Neural progenitor cell (in vitro differentiated cells): ENCODE measurements around the gene ASXL2. TPM values are rescaled to one million over a fixed set of nuclear protein-coding genes. Genes with fewer than 3 reads are reported as not detected.

Source experiments
- DNase-seq: peaks from one replicate; pipeline ENCODE4 v3.0.0-alpha.2; 2016; ENCODE audit warnings: low spot score
- H2AFZ ChIP-seq: fragments of 200-600 bp; sonication (generic); replicated peaks from 2 replicates; pipeline ENCODE4 v1.6.1; 2016; ENCODE audit warnings: antibody characterized with exemption
- H3F3A ChIP-seq: fragments of 200-600 bp; sonication (generic); 2 replicates; pipeline ENCODE4 v1.6.1; 2016; ENCODE audit warnings: antibody characterized with exemption, low read depth
- H3K27ac ChIP-seq: fragments of 200-600 bp; sonication (generic); 2 replicates; pipeline ENCODE4 v1.5.1; 2016; ENCODE audit warnings: mild to moderate bottlenecking
- H3K27me3 ChIP-seq: fragments of 200-600 bp; sonication (generic); 2 replicates; pipeline ENCODE4 v1.6.1; 2016; ENCODE audit warnings: mild to moderate bottlenecking, moderate library complexity
- H3K36me3 ChIP-seq: fragments of 200-600 bp; sonication (generic); 2 replicates; pipeline ENCODE4 v1.5.1; 2016
- H3K4me1 ChIP-seq: fragments of 200-600 bp; sonication (generic); 2 replicates; pipeline ENCODE4 v1.6.1; 2016; ENCODE audit warnings: mixed run types
- H3K4me2 ChIP-seq: fragments of 200-600 bp; sonication (generic); 2 replicates; pipeline ENCODE4 v1.6.1; 2016
- H3K4me3 ChIP-seq: fragments of 200-600 bp; sonication (generic); 2 replicates; pipeline ENCODE4 v1.5.1; 2016
- H3K79me2 ChIP-seq: fragments of 200-600 bp; sonication (generic); 2 replicates; pipeline ENCODE4 v1.6.1; 2016; ENCODE audit warnings: low read depth
- H3K9ac ChIP-seq: fragments of 200-600 bp; sonication (generic); 2 replicates; pipeline ENCODE4 v1.6.1; 2016
- H3K9me3 ChIP-seq: fragments of 200-600 bp; sonication (generic); 2 replicates; pipeline ENCODE4 v1.5.1; 2016; ENCODE audit warnings: low read depth
- H4K20me1 ChIP-seq: fragments of 200-600 bp; sonication (generic); 2 replicates; pipeline ENCODE4 v1.6.1; 2016; ENCODE audit warnings: low read depth
- H3K27ac Mint-ChIP-seq: 3 replicates; pipeline ENCODE4 v1.8.0; 2021; ENCODE audit warnings: mixed read lengths
- H3K27me3 Mint-ChIP-seq: 2 replicates; pipeline ENCODE4 v1.8.0; 2022; ENCODE audit warnings: low read depth, mild to moderate bottlenecking, inconsistent platforms, moderate library complexity, mixed read lengths; ENCODE audit not compliant: insufficient read depth
- H3K36me3 Mint-ChIP-seq: 3 replicates; pipeline ENCODE4 v1.8.0; 2021; ENCODE audit warnings: mixed read lengths
- H3K4me1 Mint-ChIP-seq: 3 replicates; pipeline ENCODE4 v1.8.0; 2021; ENCODE audit warnings: mixed read lengths
- H3K4me3 Mint-ChIP-seq: 3 replicates; pipeline ENCODE4 v1.8.0; 2021; ENCODE audit warnings: mild to moderate bottlenecking, moderate library complexity, mixed read lengths
- H3K9me3 Mint-ChIP-seq: 3 replicates; pipeline ENCODE4 v1.8.0; 2020; ENCODE audit warnings: mixed read lengths
- EZH2 ChIP-seq: fragments of 200-600 bp; sonication (generic); IDR thresholded peaks from 2 replicates; pipeline ENCODE4 v1.6.1; 2017; ENCODE audit warnings: antibody characterized with exemption, mild to moderate bottlenecking, moderate library complexity
- EZH2phosphoT487 ChIP-seq: fragments of 200-600 bp; sonication (generic); IDR thresholded peaks from 2 replicates; pipeline ENCODE4 v1.6.1; 2017; ENCODE audit warnings: antibody characterized with exemption
- total RNA-seq: library from RNA; depleted of rRNA; stranded (reverse); fragments of >200 nt; gene quantifications from 2 replicates; pipeline ENCODE4 v1.2.3, GENCODE V29; 2015; ENCODE audit warnings: low replicate concordance
- TF ChIP-seq, protein P1 (sequence below): fragments of 200-600 bp; sonication (generic); IDR thresholded peaks from 2 replicates; pipeline ENCODE4 v1.5.1; 2017; ENCODE audit warnings: antibody characterized with exemption, mild to moderate bottlenecking

The ASXL2 gene
- total RNA-seq, 1 donor from 2014 or later, result 8.7 TPM

- H3K27ac Mint-ChIP-seq, result no peak overlapping the region
- Histone ChIP-seq H4K20me1 (no peaks in the 10 kb centered on the region), H3K27ac (no peak overlapping the region), H2AFZ (no peak overlapping the region), H3K4me3 (no peak overlapping the region), H3K27me3 (no peaks in the 10 kb centered on the region), H3K9ac (no peak overlapping the region), H3K79me2 (peaks cover 20% of the 10 kb centered on the region), H3F3A (no peaks in the 10 kb centered on the region), H3K36me3 (no peaks in the 10 kb centered on the region), H3K4me2 (no peak overlapping the region), H3K9me3 (no peaks in the 10 kb centered on the region), H3K4me1 (peaks cover 9% of the 10 kb centered on the region)
- H3K27me3 Mint-ChIP-seq, result no peaks in the 10 kb centered on the region
- H3K9me3 Mint-ChIP-seq, result no peaks in the 10 kb centered on the region
- peaks cover 3% of the 10 kb centered on the region for H3K36me3 Mint-ChIP-seq
- H3K4me1 Mint-ChIP-seq, result no peaks in the 10 kb centered on the region
- H3K4me3 Mint-ChIP-seq, result no peak overlapping the region
- TF ChIP-seq, protein P1, sequence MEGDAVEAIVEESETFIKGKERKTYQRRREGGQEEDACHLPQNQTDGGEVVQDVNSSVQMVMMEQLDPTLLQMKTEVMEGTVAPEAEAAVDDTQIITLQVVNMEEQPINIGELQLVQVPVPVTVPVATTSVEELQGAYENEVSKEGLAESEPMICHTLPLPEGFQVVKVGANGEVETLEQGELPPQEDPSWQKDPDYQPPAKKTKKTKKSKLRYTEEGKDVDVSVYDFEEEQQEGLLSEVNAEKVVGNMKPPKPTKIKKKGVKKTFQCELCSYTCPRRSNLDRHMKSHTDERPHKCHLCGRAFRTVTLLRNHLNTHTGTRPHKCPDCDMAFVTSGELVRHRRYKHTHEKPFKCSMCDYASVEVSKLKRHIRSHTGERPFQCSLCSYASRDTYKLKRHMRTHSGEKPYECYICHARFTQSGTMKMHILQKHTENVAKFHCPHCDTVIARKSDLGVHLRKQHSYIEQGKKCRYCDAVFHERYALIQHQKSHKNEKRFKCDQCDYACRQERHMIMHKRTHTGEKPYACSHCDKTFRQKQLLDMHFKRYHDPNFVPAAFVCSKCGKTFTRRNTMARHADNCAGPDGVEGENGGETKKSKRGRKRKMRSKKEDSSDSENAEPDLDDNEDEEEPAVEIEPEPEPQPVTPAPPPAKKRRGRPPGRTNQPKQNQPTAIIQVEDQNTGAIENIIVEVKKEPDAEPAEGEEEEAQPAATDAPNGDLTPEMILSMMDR, result no peak
- TF ChIP-seq EZH2, result no peak
- no peak for DNase-seq
Measured at GRCh38 chr2:25825238-25825637, 53.0 kb downstream of the ASXL2 start.

GRCh38 chr2:25824718-25825117, 53.6 kb downstream of the ASXL2 start:
- H3K4me1 Mint-ChIP-seq, result no peaks in the 10 kb centered on the region

DNA sequence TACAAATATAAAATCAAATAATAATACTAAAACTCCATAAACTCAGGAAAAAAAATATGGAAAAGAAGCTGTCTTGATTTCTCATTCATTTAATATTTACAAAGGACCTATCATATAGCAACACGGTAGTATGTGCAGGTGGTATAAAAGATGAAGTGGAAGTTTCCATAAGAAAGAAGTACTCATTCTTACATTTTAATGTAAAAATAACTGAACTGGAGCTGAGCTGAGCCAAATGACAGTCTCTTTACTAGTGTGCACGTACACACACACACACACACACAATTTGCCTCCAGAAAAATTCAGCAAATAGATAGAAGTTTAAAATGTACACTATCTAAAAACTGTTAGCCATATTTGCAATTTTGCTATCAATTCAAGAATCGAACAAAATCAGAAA, 54.1 kb downstream of the ASXL2 start:
- Histone ChIP-seq H3K4me1 (peaks cover 9% of the 10 kb centered on the region), H2AFZ (no peak overlapping the region), H3K27me3 (no peaks in the 10 kb centered on the region), H3K4me3 (no peak overlapping the region), H3K9me3 (no peaks in the 10 kb centered on the region), H3K27ac (no peak overlapping the region), H3F3A (peaks cover under 1% of the 10 kb centered on the region), H4K20me1 (no peaks in the 10 kb centered on the region), H3K9ac (no peak overlapping the region), H3K4me2 (no peak overlapping the region), H3K36me3 (no peaks in the 10 kb centered on the region), H3K79me2 (peaks cover 16% of the 10 kb centered on the region)
- Mint-ChIP-seq H3K27ac (no peak overlapping the region), H3K36me3 (peaks cover 3% of the 10 kb centered on the region), H3K4me3 (no peak overlapping the region), H3K9me3 (no peaks in the 10 kb centered on the region), H3K27me3 (no peaks in the 10 kb centered on the region), H3K4me1 (no peaks in the 10 kb centered on the region)
- DNase-seq, result no peak
- TF ChIP-seq EZH2phosphoT487 (no peak), EZH2 (no peak)
- TF ChIP-seq, protein P1, result no peak

More at GRCh38 chr2:25824718-25825117, 53.6 kb downstream of the ASXL2 start:
- no peaks in the 10 kb centered on the region for H3K27me3 Mint-ChIP-seq
- Histone ChIP-seq H3F3A (no peaks in the 10 kb centered on the region), H3K9me3 (no peaks in the 10 kb centered on the region), H3K4me1 (peaks cover 9% of the 10 kb centered on the region), H3K27me3 (no peaks in the 10 kb centered on the region), H3K4me3 (no peak overlapping the region), H3K9ac (no peak overlapping the region), H3K36me3 (no peaks in the 10 kb centered on the region), H2AFZ (no peak overlapping the region), H4K20me1 (no peaks in the 10 kb centered on the region), H3K27ac (no peak overlapping the region), H3K4me2 (no peak overlapping the region), H3K79me2 (peaks cover 20% of the 10 kb centered on the region)
- DNase-seq, result no peak
- no peak overlapping the region for H3K4me3 Mint-ChIP-seq
- TF ChIP-seq, protein P1, result no peak
- TF ChIP-seq EZH2phosphoT487, result no peak
- TF ChIP-seq EZH2, result no peak
- H3K9me3 Mint-ChIP-seq, result no peaks in the 10 kb centered on the region
- no peak overlapping the region for H3K27ac Mint-ChIP-seq
- H3K36me3 Mint-ChIP-seq, result peaks cover 3% of the 10 kb centered on the region
